BE2C (cell line): ENCODE data around the gene SPACA6.

Experiments used
- DNase-seq: peaks from one replicate; pipeline ENCODE4 v3.0.0-alpha.2; 2020
- H3K27me3 ChIP-seq: fragments of 250-450 bp; sonication (Bioruptor Pico); 2 replicates; pipeline ENCODE4 v1.5.1; 2020; ENCODE audit warnings: mild to moderate bottlenecking
- H3K36me3 ChIP-seq: fragments of 250-450 bp; sonication (Bioruptor Pico); 2 replicates; pipeline ENCODE4 v1.5.1; 2020; ENCODE audit warnings: mild to moderate bottlenecking
- H3K4me1 ChIP-seq: fragments of 250-450 bp; sonication (Bioruptor Pico); 2 replicates; pipeline ENCODE4 v1.5.1; 2020
- H3K4me3 ChIP-seq: 2 replicates; pipeline ENCODE4 v1.5.1; 2011; ENCODE audit warnings: low read depth, low read length
- H3K9me3 ChIP-seq: fragments of 250-450 bp; sonication (Bioruptor Pico); 2 replicates; pipeline ENCODE4 v1.5.1; 2020
- TF ChIP-seq, protein P1 (sequence below): IDR thresholded peaks from 2 replicates; pipeline ENCODE4 v1.5.1; 2012; ENCODE audit warnings: mild to moderate bottlenecking, low read depth, low read length

Gene SPACA6

DNA sequence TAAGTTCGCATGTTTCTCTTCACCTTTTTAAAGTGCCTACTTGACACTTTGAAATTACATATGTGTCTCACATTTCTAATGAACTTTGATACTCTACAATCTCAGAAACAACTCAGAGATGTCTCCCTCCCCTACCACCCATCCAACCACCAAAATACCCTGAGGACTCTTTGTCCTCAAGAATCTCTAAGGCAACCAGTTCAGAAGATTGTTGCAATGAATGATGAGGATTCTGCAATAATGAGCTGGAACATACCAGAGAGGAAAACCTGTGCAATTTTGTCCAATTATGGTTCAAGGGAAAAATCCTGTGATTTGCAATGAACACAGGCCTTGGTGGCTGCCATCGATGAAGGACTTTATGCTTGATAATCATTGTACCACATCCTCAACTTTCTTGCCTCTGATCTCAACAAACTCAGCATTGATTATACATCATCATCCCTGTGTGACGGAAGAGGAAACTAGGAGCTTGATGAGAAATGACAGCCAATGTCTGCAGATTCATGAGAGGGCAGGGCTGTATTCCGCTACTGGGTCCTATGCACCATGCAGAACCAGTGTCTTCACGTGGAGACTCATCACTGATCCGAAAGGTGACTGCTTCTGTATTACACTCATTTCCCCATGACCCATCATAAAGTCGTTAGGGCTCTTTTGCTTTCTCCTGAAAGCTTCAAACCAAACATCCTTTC lies 57.4 kb downstream of the SPACA6 start:
- no peaks in the 10 kb centered on the region for H3K36me3 ChIP-seq
- peaks cover 6% of the 10 kb centered on the region; the same call in 1 of the 2 replicates for H3K27me3 ChIP-seq
- TF ChIP-seq, protein P1, sequence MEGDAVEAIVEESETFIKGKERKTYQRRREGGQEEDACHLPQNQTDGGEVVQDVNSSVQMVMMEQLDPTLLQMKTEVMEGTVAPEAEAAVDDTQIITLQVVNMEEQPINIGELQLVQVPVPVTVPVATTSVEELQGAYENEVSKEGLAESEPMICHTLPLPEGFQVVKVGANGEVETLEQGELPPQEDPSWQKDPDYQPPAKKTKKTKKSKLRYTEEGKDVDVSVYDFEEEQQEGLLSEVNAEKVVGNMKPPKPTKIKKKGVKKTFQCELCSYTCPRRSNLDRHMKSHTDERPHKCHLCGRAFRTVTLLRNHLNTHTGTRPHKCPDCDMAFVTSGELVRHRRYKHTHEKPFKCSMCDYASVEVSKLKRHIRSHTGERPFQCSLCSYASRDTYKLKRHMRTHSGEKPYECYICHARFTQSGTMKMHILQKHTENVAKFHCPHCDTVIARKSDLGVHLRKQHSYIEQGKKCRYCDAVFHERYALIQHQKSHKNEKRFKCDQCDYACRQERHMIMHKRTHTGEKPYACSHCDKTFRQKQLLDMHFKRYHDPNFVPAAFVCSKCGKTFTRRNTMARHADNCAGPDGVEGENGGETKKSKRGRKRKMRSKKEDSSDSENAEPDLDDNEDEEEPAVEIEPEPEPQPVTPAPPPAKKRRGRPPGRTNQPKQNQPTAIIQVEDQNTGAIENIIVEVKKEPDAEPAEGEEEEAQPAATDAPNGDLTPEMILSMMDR = no peak
- no peaks in the 10 kb centered on the region for H3K4me1 ChIP-seq
- no peak overlapping the region for H3K4me3 ChIP-seq
- DNase-seq = no peak
- H3K9me3 ChIP-seq = no peaks in the 10 kb centered on the region

DNA sequence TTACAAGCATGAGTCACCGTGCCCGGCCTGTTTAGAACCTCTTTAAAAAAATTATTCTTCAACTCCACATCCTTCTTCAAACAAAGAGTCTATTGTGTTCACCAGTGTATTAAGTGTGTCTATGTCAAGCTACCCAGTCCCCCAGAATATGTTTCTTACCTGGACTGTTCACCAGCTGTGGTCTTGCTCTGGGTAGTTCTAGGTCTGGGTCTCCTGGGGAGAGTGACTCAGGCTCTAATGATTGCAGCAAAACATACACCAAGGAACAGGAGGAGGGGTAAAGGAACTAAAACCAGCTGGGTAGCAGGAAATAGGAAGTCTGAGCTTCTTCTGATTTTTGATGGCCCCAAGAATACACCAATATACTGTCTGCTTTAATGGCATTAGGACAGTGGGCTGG lies 58.5 kb downstream of the SPACA6 start, which contains the start of gene FPR1:
Gene FPR1, minus strand, starts transcription at position 224 of the 400 bp plus-strand sequence. CDS start 4,884 bp downstream, outside the sequence.
- TF ChIP-seq, protein P1 = no peak
- Histone ChIP-seq H3K9me3 (no peaks in the 10 kb centered on the region), H3K4me1 (no peaks in the 10 kb centered on the region), H3K27me3 (peaks cover 6% of the 10 kb centered on the region; the same call in 1 of the 2 replicates), H3K4me3 (no peak within 1 kb of the TSS), H3K36me3 (no peaks in the 10 kb centered on the region)
- DNase-seq = no peak

DNA sequence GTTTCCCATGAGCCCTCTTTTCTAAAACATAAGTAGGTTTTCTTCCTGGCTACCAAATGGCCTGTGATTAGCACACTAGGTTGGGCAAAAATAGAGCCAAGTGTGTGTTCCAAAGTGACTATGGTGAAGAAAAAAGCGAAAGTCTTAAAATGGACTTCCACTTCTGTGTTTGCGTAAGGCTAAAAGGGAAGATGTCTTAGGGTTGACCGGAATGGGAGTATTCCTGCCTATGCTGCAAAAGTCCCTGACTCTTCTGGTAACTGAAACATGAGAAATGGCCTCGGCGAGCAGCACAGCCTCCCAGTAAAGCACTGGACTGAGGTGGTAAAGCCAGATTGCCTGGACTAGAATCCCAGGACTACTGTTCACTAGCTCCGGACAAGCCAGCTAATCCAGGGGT lies 61.0 kb downstream of the SPACA6 start:
- Histone ChIP-seq H3K9me3 (no peaks in the 10 kb centered on the region), H3K27me3 (peaks cover 6% of the 10 kb centered on the region; the same call in 1 of the 2 replicates), H3K4me1 (no peaks in the 10 kb centered on the region), H3K36me3 (no peaks in the 10 kb centered on the region), H3K4me3 (no peak overlapping the region)
- TF ChIP-seq, protein P1 = no peak
- no peak for DNase-seq

DNA sequence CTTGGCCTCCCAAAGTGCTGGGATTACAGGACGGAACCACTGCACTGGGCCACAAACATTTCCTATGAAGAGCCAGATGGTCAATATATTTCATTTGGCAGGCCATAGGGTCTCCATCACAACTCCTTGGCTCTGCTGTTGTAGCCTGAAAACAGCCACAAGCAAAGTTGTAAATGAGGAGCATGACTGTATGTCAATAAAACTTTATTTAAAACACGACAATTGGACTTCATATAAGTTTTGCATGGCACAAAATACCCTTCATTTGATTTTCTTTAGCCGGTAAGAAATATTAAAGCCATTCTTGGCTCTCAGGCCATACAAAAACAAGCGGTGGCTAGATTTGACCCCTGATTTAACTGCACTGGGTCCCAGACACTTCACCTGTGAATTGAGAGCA lies 61.6 kb downstream of the SPACA6 start:
- Histone ChIP-seq H3K4me3 (no peak overlapping the region), H3K36me3 (no peaks in the 10 kb centered on the region), H3K4me1 (no peaks in the 10 kb centered on the region), H3K9me3 (no peaks in the 10 kb centered on the region), H3K27me3 (peaks cover 5% of the 10 kb centered on the region; the same call in 1 of the 2 replicates)
- TF ChIP-seq, protein P1 = no peak
- no peak for DNase-seq
